ENCODE data around the gene CHAC1. TPM values are rescaled to one million over a fixed set of nuclear protein-coding genes. Genes with fewer than 3 reads are reported as not detected.

The CHAC1 gene
- polyA plus RNA-seq, 2 of the 4 experiments (the other 2 are of a cell fraction): 4.9 to 22.2 TPM

DNA sequence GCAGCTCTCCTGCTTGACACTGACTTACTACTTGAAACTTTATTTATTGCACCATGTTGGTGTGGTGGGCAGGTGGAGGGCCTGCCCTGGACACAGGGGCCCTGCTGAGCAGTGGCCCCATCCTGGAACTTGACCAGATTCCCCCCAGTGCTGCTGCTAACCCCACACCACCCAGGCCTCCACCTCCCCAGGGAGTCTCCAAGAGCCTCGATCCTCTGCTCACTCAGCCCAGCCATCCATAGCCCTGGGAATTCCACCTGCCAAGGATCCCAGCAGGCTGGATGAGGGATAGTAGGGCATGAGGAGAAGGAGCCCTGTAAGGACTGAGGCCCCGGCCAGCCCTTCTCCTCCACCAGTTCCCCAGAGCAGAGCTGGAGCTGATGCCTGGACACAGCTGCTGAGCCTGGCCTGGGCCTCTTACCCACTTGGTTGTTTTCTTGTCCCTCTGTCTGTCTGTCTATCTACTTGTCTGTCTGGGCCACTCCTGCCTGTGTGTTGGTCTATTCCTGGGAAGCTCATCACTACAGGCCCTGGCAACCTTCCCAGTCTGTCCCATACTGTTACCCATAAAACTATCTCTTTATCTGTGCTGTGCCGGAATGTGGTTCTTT, 2.8 kb downstream of the CHAC1 start:
- ChIA-PET POLR2A (no interaction called here), CTCF (interaction anchor here (0.6 to 8.7 kb wide), 4 partner anchors 14 to 220 kb away, joined by 3 to 76 read pairs (median 3); no protein-coding TSS in a partner anchor)
- FAIRE-seq (no peak), ATAC-seq (no peak), DNase-seq (ENCODE audit: low read depth in 1 of 2, low spot score in 1 of 2) (no peak)
- no peak for TF ChIP-seq MAZ (IDR thresholded peaks at IDR 0.05; ENCODE audit: borderline replicate concordance, low read depth, low read length)
- no peak for TF ChIP-seq PHF8 (IDR thresholded peaks at IDR 0.05; ENCODE audit: borderline replicate concordance, low read depth)
- no peak for TF ChIP-seq TP53 (CRISPR knock-in tag; IDR thresholded peaks at IDR 0.05)
- TF ChIP-seq, protein P1, sequence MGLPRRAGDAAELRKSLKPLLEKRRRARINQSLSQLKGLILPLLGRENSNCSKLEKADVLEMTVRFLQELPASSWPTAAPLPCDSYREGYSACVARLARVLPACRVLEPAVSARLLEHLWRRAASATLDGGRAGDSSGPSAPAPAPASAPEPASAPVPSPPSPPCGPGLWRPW (IDR thresholded peaks at IDR 0.05): no peak
- no peak for TF ChIP-seq ESRRA (IDR thresholded peaks at IDR 0.05; ENCODE audit: borderline replicate concordance, low read length)
- no peak for TF ChIP-seq POLR2AphosphoS2 (conservative IDR thresholded peaks at IDR 0.05; ENCODE audit: low read length)
- no peak for TF ChIP-seq EP300 (IDR thresholded peaks at IDR 0.05)
- no peak for TF ChIP-seq BCL3 (IDR thresholded peaks at IDR 0.05)
- TF ChIP-seq HOXA7 (CRISPR knock-in tag; IDR thresholded peaks at IDR 0.05): no peak
- no peak for TF ChIP-seq E2F6 (IDR thresholded peaks at IDR 0.05; ENCODE audit: borderline replicate concordance, low read depth)
- TF ChIP-seq CTCF (IDR thresholded peaks at IDR 0.05): no peak
- no peak for TF ChIP-seq EHF (CRISPR knock-in tag; IDR thresholded peaks at IDR 0.05)
- TF ChIP-seq KDM1A (IDR thresholded peaks at IDR 0.05; ENCODE audit: low read depth): no peak
- TF ChIP-seq JUNB (IDR thresholded peaks at IDR 0.05): no peak
- TF ChIP-seq RCOR1 (IDR thresholded peaks at IDR 0.05; ENCODE audit: low read depth, low read length): no peak
- no peak for TF ChIP-seq POLR2A (IDR thresholded peaks at IDR 0.05; ENCODE audit: low read length)
- TF ChIP-seq MAFK (IDR thresholded peaks at IDR 0.05; ENCODE audit: partially characterized antibody): no peak
- no peak for TF ChIP-seq ELK1 (IDR thresholded peaks at IDR 0.05; ENCODE audit: low read depth, low read length)
- TF ChIP-seq CBX8 (IDR thresholded peaks at IDR 0.05): no peak
- no peak overlapping the region for H3K27ac ChIP-seq
- H3K4me2 ChIP-seq: peak overlapping the region; percentile 89; the same call in 2 of the 3 replicates
- no peaks in the 10 kb centered on the region for H3K9me3 ChIP-seq
- peaks cover 40% of the 10 kb centered on the region for H3K4me1 ChIP-seq
- WGBS (ENCODE audit: missing lambda C conversion rate): 92% methylated on average over 3 of the region's 3 CpGs
- H3K4me3 ChIP-seq: no peak overlapping the region

GRCh38 chr15:40956541-40956982, 3.3 kb downstream of the CHAC1 start:
- WGBS (ENCODE audit: missing lambda C conversion rate): 75% methylated on average over 2 of the region's 3 CpGs
- FAIRE-seq (no peak), DNase-seq (ENCODE audit: low read depth in 1 of 2, low spot score in 1 of 2) (no peak), ATAC-seq (no peak)
- H3K4me3 ChIP-seq: no peak overlapping the region
- H3K4me1 ChIP-seq: peaks cover 41% of the 10 kb centered on the region
- no peak overlapping the region for H3K27ac ChIP-seq
- ChIA-PET CTCF (interaction anchor here (0.8 to 8.7 kb wide), 3 partner anchors 14 to 219 kb away, joined by 3 to 76 read pairs (median 3); no protein-coding TSS in a partner anchor), POLR2A (no interaction called here)
- H3K9me3 ChIP-seq: no peaks in the 10 kb centered on the region
- TF ChIP-seq, protein P2, sequence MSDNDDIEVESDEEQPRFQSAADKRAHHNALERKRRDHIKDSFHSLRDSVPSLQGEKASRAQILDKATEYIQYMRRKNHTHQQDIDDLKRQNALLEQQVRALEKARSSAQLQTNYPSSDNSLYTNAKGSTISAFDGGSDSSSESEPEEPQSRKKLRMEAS (IDR thresholded peaks at IDR 0.05): no peak
- TF ChIP-seq NFE2L2 (conservative IDR thresholded peaks at IDR 0.05; ENCODE audit: low read length) (no peak), TFCP2L1 (CRISPR knock-in tag; IDR thresholded peaks at IDR 0.05) (no peak), TP53 (CRISPR knock-in tag; IDR thresholded peaks at IDR 0.05) (no peak), BCL3 (IDR thresholded peaks at IDR 0.05) (no peak), SMC3 (IDR thresholded peaks at IDR 0.05) (no peak), POLR2AphosphoS2 (conservative IDR thresholded peaks at IDR 0.05; ENCODE audit: low read length) (no peak), CHD2 (IDR thresholded peaks at IDR 0.05; ENCODE audit: low read length, partially characterized antibody) (no peak), RAD21 (conservative IDR thresholded peaks at IDR 0.05 in 1 of 2, IDR thresholded peaks at IDR 0.05 in 1 of 2) (no peak), ZFP36 (IDR thresholded peaks at IDR 0.05; ENCODE audit: borderline replicate concordance, partially characterized antibody) (no peak), MAZ (IDR thresholded peaks at IDR 0.05; ENCODE audit: borderline replicate concordance, low read depth, low read length) (no peak), HOXB5 (CRISPR knock-in tag; IDR thresholded peaks at IDR 0.05) (no peak), NR3C1 (IDR thresholded peaks at IDR 0.05) (no peak)
- peak overlapping the region; percentile 89; the same call in 2 of the 3 replicates for H3K4me2 ChIP-seq
